GM21825 (cell line): Measurements from ENCODE around the gene AGRP.
"Not testable (repeated sequence)": the region's sequence is repeated elsewhere in the genome, so short reads cannot be mapped to it uniquely, and the experiment has no call there.

Source experiments
- ATAC-seq: cut with Tn5 transposase; IDR thresholded peaks from one replicate; pipeline ENCODE4 v1.9.1; 2021; ENCODE audit warnings: mild to moderate bottlenecking, moderate library complexity; ENCODE audit not compliant: unreplicated experiment

The AGRP gene

GRCh38 chr16:67504031-67505021 lies 21.0 kb upstream of the AGRP start:
- peak; percentile 75 for ATAC-seq

- ATAC-seq: no peak
These were observed 15.8 kb upstream of the AGRP start for GRCh38 chr16:67499106-67499505.

GRCh38 chr16:67490335-67491096 lies 7.2 kb upstream of the AGRP start:
- no peak for ATAC-seq

- ATAC-seq: peak; percentile 11
These were observed 6.2 kb upstream of the AGRP start for GRCh38 chr16:67489401-67490083.

GRCh38 chr16:67487561-67487960 lies 4.2 kb upstream of the AGRP start:
- not testable (repeated sequence) for ATAC-seq

- no peak for ATAC-seq
These were observed 3.5 kb upstream of the AGRP start for GRCh38 chr16:67486805-67487204.

GRCh38 chr16:67483731-67484525 lies 581 bp upstream of the AGRP start:
- ATAC-seq: no peak

GRCh38 chr16:67482233-67482924 lies 968 bp downstream of the AGRP start:
- no peak for ATAC-seq

- ATAC-seq: no peak
These were observed 1.6 kb downstream of the AGRP start for GRCh38 chr16:67481561-67482232.

GRCh38 chr16:67480833-67481560 lies 2.4 kb downstream of the AGRP start, which contains the start of gene ATP6V0D1:
Gene ATP6V0D1 (minus strand): TSS chr16:67481157. CDS start chr16:67481086, 71 bp downstream.
- peak; percentile 81 for ATAC-seq

- no peak for ATAC-seq
These were observed 5.3 kb downstream of the AGRP start for GRCh38 chr16:67477960-67478554.

- ATAC-seq: no peak
These were observed 8.5 kb downstream of the AGRP start for GRCh38 chr16:67474551-67475455.

- ATAC-seq: no peak
These were observed 11.5 kb downstream of the AGRP start for GRCh38 chr16:67471758-67472384.

- no peak for ATAC-seq
These were observed 13.0 kb downstream of the AGRP start for GRCh38 chr16:67470359-67470758.

- no peak for ATAC-seq
These were observed 14.6 kb downstream of the AGRP start for GRCh38 chr16:67468731-67469130.

- ATAC-seq: no peak
These were observed 16.8 kb downstream of the AGRP start for GRCh38 chr16:67466581-67466980.

GRCh38 chr16:67464565-67464964 lies 18.8 kb downstream of the AGRP start:
- ATAC-seq: no peak
